ENCODE measurements around the gene AFAP1L2.

Gene AFAP1L2

GRCh38 chr10:114307731-114308130, 96.6 kb downstream of the AFAP1L2 start:
- DNase-seq = no peak

- no peak for DNase-seq
These were observed 98.0 kb downstream of the AFAP1L2 start for GRCh38 chr10:114306116-114306973.

GRCh38 chr10:114305521-114305925, 98.8 kb downstream of the AFAP1L2 start:
- DNase-seq = no peak

GRCh38 chr10:114304571-114305421, 99.5 kb downstream of the AFAP1L2 start:
- DNase-seq = peak; percentile 28

GRCh38 chr10:114304017-114304570, 100.2 kb downstream of the AFAP1L2 start:
- DNase-seq = peak; percentile 78

GRCh38 chr10:114303556-114303955, 100.7 kb downstream of the AFAP1L2 start:
- no peak for DNase-seq

- no peak for DNase-seq
These were observed 102.2 kb downstream of the AFAP1L2 start for GRCh38 chr10:114301951-114302710.

- DNase-seq = peak; percentile 14
These were observed 103.1 kb downstream of the AFAP1L2 start for GRCh38 chr10:114301177-114301576.

GRCh38 chr10:114300036-114300645, 104.2 kb downstream of the AFAP1L2 start:
- DNase-seq = no peak

- DNase-seq = no peak
These were observed 107.1 kb downstream of the AFAP1L2 start for GRCh38 chr10:114297136-114297705.

GRCh38 chr10:114295393-114295792, 108.9 kb downstream of the AFAP1L2 start:
- DNase-seq = no peak

- DNase-seq = no peak
These were observed 109.8 kb downstream of the AFAP1L2 start for GRCh38 chr10:114294549-114294948.

GRCh38 chr10:114293075-114293474, 111.2 kb downstream of the AFAP1L2 start:
- no peak for DNase-seq

- no peak for DNase-seq
These were observed 112.8 kb downstream of the AFAP1L2 start for GRCh38 chr10:114291516-114291915.

GRCh38 chr10:114291076-114291475, 113.2 kb downstream of the AFAP1L2 start:
- no peak for DNase-seq

GRCh38 chr10:114290038-114290437, 114.3 kb downstream of the AFAP1L2 start:
- DNase-seq = no peak

- no peak for DNase-seq
These were observed 115.2 kb downstream of the AFAP1L2 start for GRCh38 chr10:114289096-114289436.

- DNase-seq = no peak
These were observed 115.7 kb downstream of the AFAP1L2 start for GRCh38 chr10:114288424-114289095.

- DNase-seq = no peak
These were observed 117.4 kb downstream of the AFAP1L2 start for GRCh38 chr10:114286921-114287320.

- no peak for DNase-seq
These were observed 118.3 kb downstream of the AFAP1L2 start for GRCh38 chr10:114285961-114286441.

GRCh38 chr10:114284346-114285071, 119.8 kb downstream of the AFAP1L2 start:
- DNase-seq = no peak
